Adipocyte (in vitro differentiated cells): ENCODE data around the gene CD27.
A peak's percentile ranks its signal among the peaks of the same experiment; 100 is the strongest.
"Not testable (repeated sequence)": the region's sequence is repeated elsewhere in the genome, so short reads cannot be mapped to it uniquely, and the experiment has no call there.

Experiments
- DNase-seq: peaks from one replicate; pipeline ENCODE4 v3.0.0-alpha.2; 2015; ENCODE audit warnings: low read depth
- H3K27me3 ChIP-seq: replicated peaks from 2 replicates; pipeline ENCODE4 v1.7.0; 2013; ENCODE audit warnings: mild to moderate bottlenecking, low read length, moderate library complexity; ENCODE audit not compliant: control insufficient read depth, insufficient read depth
- H3K36me3 ChIP-seq: 2 replicates; pipeline ENCODE4 v1.7.0; 2013; ENCODE audit warnings: low read length, mild to moderate bottlenecking, moderate library complexity; ENCODE audit not compliant: control insufficient read depth, insufficient read depth, severe bottlenecking
- H3K4me1 ChIP-seq: 2 replicates; pipeline ENCODE4 v1.7.0; 2013; ENCODE audit warnings: mild to moderate bottlenecking, low read length, moderate library complexity; ENCODE audit not compliant: control insufficient read depth, insufficient read depth
- H3K4me3 ChIP-seq: 2 replicates; pipeline ENCODE4 v1.7.0; 2013; ENCODE audit warnings: mild to moderate bottlenecking, low read length, moderate library complexity
- H3K9ac ChIP-seq: 2 replicates; pipeline ENCODE4 v1.7.0; 2013; ENCODE audit warnings: mild to moderate bottlenecking, low read length, moderate library complexity
- H3K9me3 ChIP-seq: 2 replicates; pipeline ENCODE4 v1.7.0; 2013; ENCODE audit warnings: mild to moderate bottlenecking, low read length, moderate library complexity; ENCODE audit not compliant: control insufficient read depth

CD27 gene

DNA sequence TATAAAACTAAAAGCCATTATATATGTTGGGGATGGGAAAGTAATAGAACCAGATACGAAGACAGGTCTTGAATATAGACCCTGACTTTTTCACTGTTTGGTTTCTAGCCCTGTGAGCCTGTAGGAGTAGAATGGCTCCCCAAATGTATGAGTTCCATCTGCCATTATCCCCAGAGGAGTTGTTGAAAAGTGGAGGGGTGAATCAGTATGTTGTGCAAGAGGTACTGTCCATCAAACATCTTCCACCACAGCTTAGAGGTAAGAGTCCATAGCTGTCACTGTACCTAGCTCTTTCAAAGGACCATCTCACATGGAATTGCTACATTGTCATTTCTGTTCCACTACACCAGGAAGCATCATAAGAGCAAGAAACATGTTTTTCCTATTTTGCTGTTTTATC is 50.2 kb downstream of the CD27 start:
- Histone ChIP-seq H3K4me1 (peaks cover 18% of the 10 kb centered on the region), H3K36me3 (peaks cover 19% of the 10 kb centered on the region), H3K9me3 (no peaks in the 10 kb centered on the region), H3K4me3 (peak overlapping the region; percentile 94), H3K27me3 (no peaks in the 10 kb centered on the region), H3K9ac (no peak overlapping the region)
- peak; percentile 10 for DNase-seq

DNA sequence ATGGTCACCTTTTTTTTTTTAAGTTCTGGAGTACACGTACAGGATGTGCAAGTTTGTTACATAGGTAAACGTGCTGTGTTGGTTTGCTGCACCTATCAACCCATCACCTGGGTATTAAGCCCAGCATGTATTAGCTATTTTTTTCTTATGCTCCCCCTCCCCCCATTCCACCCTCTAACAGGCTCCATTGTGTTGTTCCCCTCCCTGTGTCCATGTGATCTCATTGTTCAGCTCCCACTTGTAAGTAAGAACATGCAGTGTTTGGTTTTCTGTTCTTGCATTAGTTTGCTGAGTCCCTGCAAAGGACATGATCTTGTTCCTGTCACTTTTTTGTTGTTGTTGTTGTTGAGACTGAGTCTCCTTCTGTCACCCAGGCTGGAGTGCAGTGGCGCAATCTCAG is 52.5 kb downstream of the CD27 start:
- Histone ChIP-seq H3K36me3 (peaks cover 19% of the 10 kb centered on the region), H3K4me1 (peaks cover 15% of the 10 kb centered on the region)
- not testable (repeated sequence) for H3K9ac ChIP-seq, H3K9me3 ChIP-seq, H3K4me3 ChIP-seq, H3K27me3 ChIP-seq, DNase-seq

DNA sequence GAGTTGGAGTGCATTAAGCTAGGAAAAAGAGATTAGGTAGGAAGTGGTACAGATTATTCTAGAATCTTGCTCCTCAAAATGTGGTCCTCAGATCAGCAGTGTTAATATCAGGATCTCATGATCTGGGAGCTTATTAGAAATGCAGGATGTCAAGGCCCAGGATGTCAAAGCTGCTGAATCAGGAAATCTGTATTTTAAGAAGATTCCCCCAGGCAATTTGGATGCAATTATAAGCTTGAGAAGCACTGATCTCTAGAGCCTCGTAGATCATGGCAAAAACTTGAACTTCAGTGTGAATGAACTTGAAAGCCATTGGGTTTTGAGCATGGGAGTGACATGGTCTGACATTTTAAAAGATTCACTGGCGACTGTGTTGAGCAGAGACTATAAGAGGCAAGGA is 55.7 kb downstream of the CD27 start:
- no peak overlapping the region for H3K4me3 ChIP-seq
- DNase-seq, result no peak
- no peaks in the 10 kb centered on the region for H3K4me1 ChIP-seq
- H3K9ac ChIP-seq, result no peak overlapping the region
- no peaks in the 10 kb centered on the region for H3K27me3 ChIP-seq
- H3K36me3 ChIP-seq, result peaks cover 22% of the 10 kb centered on the region
- no peaks in the 10 kb centered on the region for H3K9me3 ChIP-seq
